Kidney capillary endothelial cell (primary cell): ENCODE data around the gene GPRC5A.

ENCODE experiments used
- DNase-seq: peaks from one replicate; pipeline ENCODE4 v3.0.0-alpha.2; 2018; ENCODE audit warnings: low spot score

Gene GPRC5A

GRCh38 chr12:12885096-12885792 lies 6.1 kb upstream of the GPRC5A start:
- DNase-seq = no peak

GRCh38 chr12:12887471-12887870 lies 3.9 kb upstream of the GPRC5A start:
- no peak for DNase-seq

- no peak for DNase-seq
Measured at GRCh38 chr12:12889701-12890100, 1.7 kb upstream of the GPRC5A start.

- no peak for DNase-seq
Measured at GRCh38 chr12:12890543-12891079, 751 bp upstream of the GPRC5A start.

- no peak for DNase-seq
Measured at GRCh38 chr12:12891881-12892355, 556 bp downstream of the GPRC5A start.

- no peak for DNase-seq
Measured at GRCh38 chr12:12892681-12893141, 1.3 kb downstream of the GPRC5A start.

GRCh38 chr12:12893438-12893837 lies 2.1 kb downstream of the GPRC5A start:
- no peak for DNase-seq

GRCh38 chr12:12896260-12896659 lies 4.9 kb downstream of the GPRC5A start:
- no peak for DNase-seq

GRCh38 chr12:12897302-12897701 lies 5.9 kb downstream of the GPRC5A start:
- no peak for DNase-seq

- DNase-seq = no peak
Measured at GRCh38 chr12:12898136-12898717, 6.9 kb downstream of the GPRC5A start.

- no peak for DNase-seq
Measured at GRCh38 chr12:12898911-12899511, 7.6 kb downstream of the GPRC5A start.

- DNase-seq = peak; percentile 90
Measured at GRCh38 chr12:12899530-12900380, 8.4 kb downstream of the GPRC5A start.

- no peak for DNase-seq
Measured at GRCh38 chr12:12900786-12901157, 9.4 kb downstream of the GPRC5A start.

GRCh38 chr12:12901158-12901791 lies 9.9 kb downstream of the GPRC5A start:
- DNase-seq = peak; percentile 57

GRCh38 chr12:12902036-12902435 lies 10.7 kb downstream of the GPRC5A start:
- peak; percentile 48 for DNase-seq

- peak; percentile 20 for DNase-seq
Measured at GRCh38 chr12:12903642-12904609, 12.6 kb downstream of the GPRC5A start.

- no peak for DNase-seq
Measured at GRCh38 chr12:12907552-12907951, 16.2 kb downstream of the GPRC5A start.

- no peak for DNase-seq
Measured at GRCh38 chr12:12908252-12908651, 16.9 kb downstream of the GPRC5A start.

- no peak for DNase-seq
Measured at GRCh38 chr12:12908711-12909110, 17.3 kb downstream of the GPRC5A start.

GRCh38 chr12:12909228-12909994 lies 18.0 kb downstream of the GPRC5A start:
- no peak for DNase-seq
